HUES64 (cell line): ENCODE data around the gene GUCY1A2.

Experiments used
- H3K27ac ChIP-seq: 2 replicates; pipeline ENCODE4 v1.7.0; 2013; ENCODE audit warnings: low read depth, low read length, inconsistent platforms
- H3K27me3 ChIP-seq: 2 replicates; pipeline ENCODE4 v1.6.1; 2013; ENCODE audit warnings: mild to moderate bottlenecking, low read length; ENCODE audit not compliant: insufficient read depth
- H3K36me3 ChIP-seq: 2 replicates; pipeline ENCODE4 v1.6.1; 2013; ENCODE audit warnings: mild to moderate bottlenecking, low read length; ENCODE audit not compliant: insufficient read depth
- H3K4me1 ChIP-seq: 2 replicates; pipeline ENCODE4 v1.6.1; 2013; ENCODE audit warnings: mild to moderate bottlenecking, low read length, moderate library complexity; ENCODE audit not compliant: insufficient read depth
- H3K4me3 ChIP-seq: 2 replicates; pipeline ENCODE4 v1.5.1; 2013; ENCODE audit warnings: mild to moderate bottlenecking, low read length, moderate library complexity
- H3K9ac ChIP-seq: 2 replicates; pipeline ENCODE4 v1.6.1; 2013; ENCODE audit warnings: mild to moderate bottlenecking, low read depth, low read length
- H3K9me3 ChIP-seq: 2 replicates; pipeline ENCODE4 v1.6.1; 2013; ENCODE audit warnings: low read depth, low read length; ENCODE audit not compliant: insufficient read depth
- WGBS: fragments of 150-250, 120-280 bp; methylation state at CpG from one replicate; pipeline ENCODE4 v1.1.7; 2013; ENCODE audit warnings: missing lambda C conversion rate; 5-methylcytosine and 5-hydroxymethylcytosine counted together

GUCY1A2 gene

GRCh38 chr11:106997227-106997626 is 21.0 kb downstream of the GUCY1A2 start:
- no peaks in the 10 kb centered on the region for H3K4me1 ChIP-seq
- H3K27ac ChIP-seq = no peak overlapping the region
- no peaks in the 10 kb centered on the region for H3K27me3 ChIP-seq
- H3K4me3 ChIP-seq = no peak overlapping the region
- no peaks in the 10 kb centered on the region for H3K36me3 ChIP-seq
- WGBS = 95% methylated on average over 3 of the region's 3 CpGs
- no peaks in the 10 kb centered on the region for H3K9me3 ChIP-seq
- H3K9ac ChIP-seq = no peak overlapping the region

DNA sequence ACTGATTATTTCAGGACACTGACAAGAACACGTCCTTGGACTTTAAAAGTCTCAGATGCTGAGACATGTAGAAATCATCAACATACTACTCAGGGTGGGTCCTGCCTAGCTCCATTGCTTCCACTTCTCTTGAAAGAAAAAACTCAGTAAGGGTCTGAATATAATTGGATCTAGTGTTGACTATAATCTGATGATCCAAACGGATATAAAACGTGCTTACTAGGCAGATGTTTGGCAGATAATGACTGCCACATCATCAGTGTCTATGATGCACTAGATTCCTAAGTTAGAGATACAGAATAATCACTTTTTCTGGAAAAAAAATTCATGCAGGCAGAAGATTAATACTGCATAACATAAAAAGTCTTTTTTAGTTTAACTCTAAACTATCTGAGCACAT is 21.6 kb downstream of the GUCY1A2 start:
- 94% methylated on average over 3 of the region's 3 CpGs for WGBS
- H3K36me3 ChIP-seq = no peaks in the 10 kb centered on the region
- H3K4me1 ChIP-seq = no peaks in the 10 kb centered on the region
- H3K9ac ChIP-seq = no peak overlapping the region
- H3K4me3 ChIP-seq = no peak overlapping the region
- no peaks in the 10 kb centered on the region for H3K9me3 ChIP-seq
- H3K27ac ChIP-seq = no peak overlapping the region
- no peaks in the 10 kb centered on the region for H3K27me3 ChIP-seq

GRCh38 chr11:106990331-106990730 is 27.9 kb downstream of the GUCY1A2 start:
- no peaks in the 10 kb centered on the region for H3K36me3 ChIP-seq
- H3K4me3 ChIP-seq = no peak overlapping the region
- H3K27ac ChIP-seq = no peak overlapping the region
- no peak overlapping the region for H3K9ac ChIP-seq
- no peaks in the 10 kb centered on the region for H3K9me3 ChIP-seq
- no peaks in the 10 kb centered on the region for H3K27me3 ChIP-seq
- WGBS = 97% methylated on average over 9 of the region's 10 CpGs
- H3K4me1 ChIP-seq = no peaks in the 10 kb centered on the region

GRCh38 chr11:106989078-106989455 is 29.2 kb downstream of the GUCY1A2 start:
- H3K27ac ChIP-seq = no peak overlapping the region
- WGBS = no CpG with 5 or more reads among the region's 1 CpG
- no peaks in the 10 kb centered on the region for H3K4me1 ChIP-seq

DNA sequence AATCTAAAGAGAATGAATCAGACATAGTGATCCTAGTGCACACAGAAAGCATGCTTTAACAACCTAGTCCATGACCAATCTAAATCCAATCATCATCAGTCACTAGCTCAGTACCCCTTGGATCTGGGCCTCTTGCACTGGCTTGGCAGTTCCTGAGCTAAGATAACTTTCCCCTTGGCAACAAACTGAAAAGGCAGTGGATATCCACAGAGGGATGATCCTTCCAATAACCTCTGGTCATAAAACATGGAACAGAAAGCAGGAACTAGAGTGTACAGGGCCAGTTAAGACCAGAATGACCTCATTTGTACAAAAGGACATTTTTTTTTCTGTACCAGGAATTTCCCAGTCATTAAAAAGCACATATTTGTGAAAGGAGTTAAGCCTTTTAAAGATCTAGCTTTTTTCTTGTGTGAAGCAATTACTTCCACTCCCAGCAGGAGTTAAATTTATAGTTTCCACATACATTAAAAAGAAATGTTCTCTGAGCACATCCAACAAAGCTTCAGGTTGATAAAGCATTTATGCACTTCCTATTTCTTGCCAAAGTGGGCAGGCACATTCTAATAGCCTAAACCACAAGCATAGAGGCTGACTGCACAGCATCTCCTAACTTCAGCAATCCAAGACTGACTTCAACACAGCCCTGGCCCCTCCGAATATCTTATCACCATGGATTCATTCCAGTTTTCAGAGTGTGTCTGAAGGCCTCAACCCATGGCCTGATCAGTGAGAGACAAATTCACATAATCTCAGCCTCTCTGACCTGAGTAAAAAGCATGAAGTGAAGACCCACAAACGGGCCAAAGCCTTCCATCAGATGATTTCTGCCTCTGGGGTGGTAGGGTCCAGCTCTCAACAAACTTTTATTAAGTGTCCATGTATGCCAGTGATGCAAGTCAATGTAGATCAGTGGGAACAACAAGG is 29.9 kb downstream of the GUCY1A2 start:
- H3K27me3 ChIP-seq = no peaks in the 10 kb centered on the region
- WGBS = 89% methylated on average over 2 of the region's 2 CpGs
- H3K36me3 ChIP-seq = no peaks in the 10 kb centered on the region
- no peak overlapping the region for H3K4me3 ChIP-seq
- H3K9me3 ChIP-seq = no peaks in the 10 kb centered on the region
- no peak overlapping the region for H3K9ac ChIP-seq
- no peak overlapping the region for H3K27ac ChIP-seq
- H3K4me1 ChIP-seq = 0 out of 2 replicates have a peak, but pooled peaks cover 5% of the 10 kb centered on the region

More at GRCh38 chr11:106989078-106989455, 29.2 kb downstream of the GUCY1A2 start:
- no peak overlapping the region for H3K4me3 ChIP-seq
- no peaks in the 10 kb centered on the region for H3K27me3 ChIP-seq
- H3K9ac ChIP-seq = no peak overlapping the region
- H3K9me3 ChIP-seq = no peaks in the 10 kb centered on the region
- no peaks in the 10 kb centered on the region for H3K36me3 ChIP-seq

DNA sequence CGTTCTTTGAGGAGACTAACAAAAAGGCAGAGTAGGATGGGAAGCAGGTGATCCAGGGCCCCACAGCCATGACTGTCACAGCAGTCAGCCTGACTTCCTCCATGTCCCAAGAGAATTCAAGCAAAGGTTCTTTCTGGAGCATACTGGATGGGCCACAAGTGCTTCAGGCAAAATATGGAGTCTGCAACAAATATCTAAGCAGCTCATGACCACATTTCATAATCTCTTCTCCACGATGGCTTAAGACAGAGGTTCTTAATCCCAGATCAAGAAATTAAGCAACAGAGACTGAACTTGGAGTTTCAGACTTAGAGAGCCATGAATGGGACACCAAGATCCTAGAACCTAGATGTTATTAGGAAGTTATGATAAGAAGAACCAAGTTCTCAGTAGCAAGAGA is 31.6 kb downstream of the GUCY1A2 start:
- Histone ChIP-seq H3K27me3 (no peaks in the 10 kb centered on the region), H3K4me1 (0 out of 2 replicates have a peak, but pooled peaks cover 6% of the 10 kb centered on the region), H3K9ac (no peak overlapping the region), H3K9me3 (no peaks in the 10 kb centered on the region), H3K36me3 (no peaks in the 10 kb centered on the region), H3K27ac (no peak overlapping the region), H3K4me3 (no peak overlapping the region)
- WGBS = 94% methylated on average over 2 of the region's 2 CpGs

DNA sequence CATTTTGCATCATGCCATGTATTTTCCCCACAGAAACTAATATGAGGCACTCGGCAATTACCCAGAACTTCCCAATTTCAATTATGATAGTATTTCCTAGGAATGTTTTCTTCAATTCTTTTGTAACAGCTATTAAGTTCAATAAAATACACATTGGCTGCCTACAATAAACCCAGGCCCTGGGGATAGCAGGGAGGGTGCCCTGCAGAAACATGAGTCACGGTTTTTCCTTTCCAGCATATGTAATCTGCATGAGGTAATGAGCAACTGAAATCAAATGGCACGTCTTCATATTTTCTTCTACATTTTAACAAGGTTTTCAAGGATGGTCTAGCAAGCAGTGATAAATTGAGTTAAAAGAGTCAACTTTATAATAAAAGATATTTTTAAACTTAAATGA is 32.0 kb downstream of the GUCY1A2 start:
- no peaks in the 10 kb centered on the region for H3K36me3 ChIP-seq
- WGBS = 94% methylated on average over 2 of the region's 3 CpGs
- 0 out of 2 replicates have a peak, but pooled peaks cover 6% of the 10 kb centered on the region for H3K4me1 ChIP-seq
- H3K9me3 ChIP-seq = no peaks in the 10 kb centered on the region
- H3K27me3 ChIP-seq = no peaks in the 10 kb centered on the region
- H3K9ac ChIP-seq = no peak overlapping the region
- no peak overlapping the region for H3K4me3 ChIP-seq
- H3K27ac ChIP-seq = no peak overlapping the region

DNA sequence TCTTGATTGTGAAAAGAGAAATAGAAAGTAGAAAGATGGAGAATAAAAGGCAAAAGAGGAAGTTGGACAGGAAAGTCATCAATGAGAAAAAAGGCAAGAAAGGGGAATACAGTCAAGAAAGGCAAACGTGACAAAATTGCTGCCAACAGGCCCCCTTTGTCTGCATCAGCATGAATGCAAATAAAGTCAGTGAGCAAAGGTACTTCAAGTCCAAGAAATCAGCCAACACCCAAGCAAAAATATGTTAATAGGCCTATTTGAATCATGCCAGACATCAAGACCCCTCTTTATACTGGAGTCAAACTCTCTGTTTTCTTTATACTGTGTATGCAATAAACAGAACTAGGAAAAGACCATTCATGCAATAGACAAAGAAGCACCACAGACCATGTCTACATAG is 34.3 kb downstream of the GUCY1A2 start:
- Histone ChIP-seq H3K9me3 (no peaks in the 10 kb centered on the region), H3K4me1 (0 out of 2 replicates have a peak, but pooled peaks cover 6% of the 10 kb centered on the region), H3K4me3 (no peak overlapping the region), H3K27ac (no peak overlapping the region), H3K9ac (no peak overlapping the region), H3K27me3 (no peaks in the 10 kb centered on the region), H3K36me3 (no peaks in the 10 kb centered on the region)
- WGBS = 46% methylated on average over 1 of the region's 1 CpG

GRCh38 chr11:106983261-106983660 is 35.0 kb downstream of the GUCY1A2 start:
- H3K36me3 ChIP-seq = no peaks in the 10 kb centered on the region
- H3K9ac ChIP-seq = no peak overlapping the region
- no peak overlapping the region for H3K4me3 ChIP-seq

GRCh38 chr11:106974831-106975230 is 43.4 kb downstream of the GUCY1A2 start:
- Histone ChIP-seq H3K4me3 (no peak overlapping the region), H3K9ac (no peak overlapping the region), H3K27ac (no peak overlapping the region), H3K9me3 (no peaks in the 10 kb centered on the region), H3K36me3 (no peaks in the 10 kb centered on the region), H3K4me1 (peaks cover 5% of the 10 kb centered on the region), H3K27me3 (no peaks in the 10 kb centered on the region)

More at GRCh38 chr11:106983261-106983660, 35.0 kb downstream of the GUCY1A2 start:
- Histone ChIP-seq H3K4me1 (0 out of 2 replicates have a peak, but pooled peaks cover 6% of the 10 kb centered on the region), H3K27ac (no peak overlapping the region), H3K27me3 (no peaks in the 10 kb centered on the region), H3K9me3 (no peaks in the 10 kb centered on the region)
- whole genome bisulfite sequencing = 93% methylated on average over 4 of the region's 4 CpGs

DNA sequence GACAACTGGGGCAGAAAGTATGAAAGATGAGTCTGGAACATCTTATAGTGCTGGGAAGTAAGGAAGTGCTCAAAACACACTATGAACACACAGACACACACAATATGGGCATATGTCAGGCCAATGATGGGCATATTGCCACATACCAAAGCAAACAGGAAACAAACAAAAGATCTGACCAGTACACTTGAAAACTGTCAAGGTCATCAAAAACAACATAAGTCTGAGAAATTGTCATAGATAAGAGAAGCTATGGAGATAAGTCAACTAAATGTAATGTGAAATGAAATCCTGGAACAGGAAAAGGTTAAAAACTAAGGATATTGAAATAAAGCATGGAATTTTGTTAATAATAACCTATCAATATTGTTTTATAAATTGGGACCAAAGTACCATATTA is 46.4 kb downstream of the GUCY1A2 start:
- Histone ChIP-seq H3K4me3 (no peak overlapping the region), H3K27me3 (no peaks in the 10 kb centered on the region), H3K4me1 (peaks cover 17% of the 10 kb centered on the region)

More for the DNA sequence above, 46.4 kb downstream of the GUCY1A2 start:
- Histone ChIP-seq H3K9me3 (no peaks in the 10 kb centered on the region), H3K36me3 (no peaks in the 10 kb centered on the region), H3K9ac (no peak overlapping the region), H3K27ac (no peak overlapping the region)
